ENCODE data around the gene DDHD1. TPM values are rescaled to one million over a fixed set of nuclear protein-coding genes. Genes with fewer than 3 reads are reported as not detected.
"Not testable (repeated sequence)": the region's sequence is repeated elsewhere in the genome, so short reads cannot be mapped to it uniquely, and the experiment has no call there.

The DDHD1 gene
- total and polyA plus RNA-seq, 2 experiments from 2014 or later, result 6.2 to 18.8 TPM

GRCh38 chr14:53183611-53184010, 30.5 kb upstream of the DDHD1 start:
- H3K36me3 ChIP-seq (replicated peaks; ENCODE audit: insufficient read depth, low read depth), result no peaks in the 10 kb centered on the region
- no peak overlapping the region for H2AFZ ChIP-seq
- H3K27me3 ChIP-seq, result no peaks in the 10 kb centered on the region
- H3K9me2 ChIP-seq (replicated peaks; ENCODE audit: insufficient read depth), result no peaks in the 10 kb centered on the region
- no peak overlapping the region for H3K4me3 ChIP-seq
- H3K9me3 ChIP-seq (ENCODE audit: low read depth), result no peaks in the 10 kb centered on the region
- DNase-seq (ENCODE audit: low spot score), result no peak
- H3K79me2 ChIP-seq, result no peaks in the 10 kb centered on the region
- no peak overlapping the region for H3K4me2 ChIP-seq
- TF ChIP-seq CTCF (IDR thresholded peaks at IDR 0.05; ENCODE audit: poor library complexity) (no peak), EZH2 (IDR thresholded peaks at IDR 0.05; ENCODE audit: borderline replicate concordance) (no peak), EZH2phosphoT487 (IDR thresholded peaks at IDR 0.05; ENCODE audit: low read depth, severe bottlenecking, unreplicated experiment) (no peak)
- H3K4me1 ChIP-seq (ENCODE audit: insufficient read depth), result no peaks in the 10 kb centered on the region
- WGBS (ENCODE audit: low lambda C conversion rate, missing lambda C conversion rate), result 59% methylated on average over 2 of the region's 2 CpGs
- no peak overlapping the region for H3K27ac ChIP-seq
- H4K20me1 ChIP-seq (ENCODE audit: insufficient read depth, poor library complexity, severe bottlenecking), result no peaks in the 10 kb centered on the region

GRCh38 chr14:53183056-53183455, 29.9 kb upstream of the DDHD1 start:
- no peak overlapping the region for H3K4me3 ChIP-seq
- no peaks in the 10 kb centered on the region for H3K4me1 ChIP-seq (ENCODE audit: insufficient read depth)
- TF ChIP-seq EZH2phosphoT487 (IDR thresholded peaks at IDR 0.05; ENCODE audit: low read depth, severe bottlenecking, unreplicated experiment) (no peak), EZH2 (IDR thresholded peaks at IDR 0.05; ENCODE audit: borderline replicate concordance) (no peak), CTCF (IDR thresholded peaks at IDR 0.05; ENCODE audit: poor library complexity) (no peak)
- WGBS (ENCODE audit: low lambda C conversion rate, missing lambda C conversion rate), result 61% methylated on average over 2 of the region's 2 CpGs
- no peaks in the 10 kb centered on the region for H3K36me3 ChIP-seq (replicated peaks; ENCODE audit: insufficient read depth, low read depth)
- no peaks in the 10 kb centered on the region for H4K20me1 ChIP-seq (ENCODE audit: insufficient read depth, poor library complexity, severe bottlenecking)
- no peaks in the 10 kb centered on the region for H3K27me3 ChIP-seq
- H3K9me3 ChIP-seq (ENCODE audit: low read depth), result no peaks in the 10 kb centered on the region
- no peak overlapping the region for H2AFZ ChIP-seq
- H3K79me2 ChIP-seq, result no peaks in the 10 kb centered on the region
- H3K27ac ChIP-seq, result no peak overlapping the region
- DNase-seq (ENCODE audit: low spot score), result no peak
- no peaks in the 10 kb centered on the region for H3K9me2 ChIP-seq (replicated peaks; ENCODE audit: insufficient read depth)
- H3K4me2 ChIP-seq, result no peak overlapping the region

GRCh38 chr14:53181463-53182081, 28.4 kb upstream of the DDHD1 start:
- DNase-seq (ENCODE audit: low spot score); H3K4me3 ChIP-seq; H3K9me2 ChIP-seq (replicated peaks; ENCODE audit: insufficient read depth); H2AFZ ChIP-seq; H3K36me3 ChIP-seq (replicated peaks; ENCODE audit: insufficient read depth, low read depth); H3K79me2 ChIP-seq; H3K4me1 ChIP-seq (ENCODE audit: insufficient read depth); H3K27ac ChIP-seq; H3K27me3 ChIP-seq; H3K9me3 ChIP-seq (ENCODE audit: low read depth); H3K4me2 ChIP-seq; H4K20me1 ChIP-seq (ENCODE audit: insufficient read depth, poor library complexity, severe bottlenecking): not testable (repeated sequence)
- WGBS (ENCODE audit: low lambda C conversion rate, missing lambda C conversion rate), result 97% methylated on average over 11 of the region's 11 CpGs

GRCh38 chr14:53180272-53181221, 27.4 kb upstream of the DDHD1 start:
- WGBS (ENCODE audit: low lambda C conversion rate, missing lambda C conversion rate), result 74% methylated on average over 13 of the region's 13 CpGs

GRCh38 chr14:53179486-53180005, 26.4 kb upstream of the DDHD1 start:
- H3K36me3 ChIP-seq (replicated peaks; ENCODE audit: insufficient read depth, low read depth); H3K9me3 ChIP-seq (ENCODE audit: low read depth); H3K79me2 ChIP-seq; H3K9me2 ChIP-seq (replicated peaks; ENCODE audit: insufficient read depth); H3K27ac ChIP-seq; H3K4me2 ChIP-seq; H3K4me1 ChIP-seq (ENCODE audit: insufficient read depth); H4K20me1 ChIP-seq (ENCODE audit: insufficient read depth, poor library complexity, severe bottlenecking); H3K27me3 ChIP-seq; H2AFZ ChIP-seq; H3K4me3 ChIP-seq; DNase-seq (ENCODE audit: low spot score): not testable (repeated sequence)
- WGBS (ENCODE audit: low lambda C conversion rate, missing lambda C conversion rate), result 49% methylated on average over 2 of the region's 2 CpGs

More at GRCh38 chr14:53180272-53181221, 27.4 kb upstream of the DDHD1 start:
- Histone ChIP-seq H4K20me1 (ENCODE audit: insufficient read depth, poor library complexity, severe bottlenecking) (no peaks in the 10 kb centered on the region), H3K9me2 (replicated peaks; ENCODE audit: insufficient read depth) (no peaks in the 10 kb centered on the region), H3K79me2 (no peaks in the 10 kb centered on the region), H3K4me1 (ENCODE audit: insufficient read depth) (no peaks in the 10 kb centered on the region), H2AFZ (no peak overlapping the region), H3K27ac (no peak overlapping the region), H3K4me3 (no peak overlapping the region), H3K4me2 (no peak overlapping the region), H3K9me3 (ENCODE audit: low read depth) (no peaks in the 10 kb centered on the region), H3K27me3 (no peaks in the 10 kb centered on the region), H3K36me3 (replicated peaks; ENCODE audit: insufficient read depth, low read depth) (no peaks in the 10 kb centered on the region)
- TF ChIP-seq EZH2 (IDR thresholded peaks at IDR 0.05; ENCODE audit: borderline replicate concordance) (no peak), EZH2phosphoT487 (IDR thresholded peaks at IDR 0.05; ENCODE audit: low read depth, severe bottlenecking, unreplicated experiment) (no peak), CTCF (IDR thresholded peaks at IDR 0.05; ENCODE audit: poor library complexity) (peak; percentile 32)
- DNase-seq (ENCODE audit: low spot score), result peak; percentile 36
